ENCODE results near the gene ASMTL. TPM values are rescaled to one million over a fixed set of nuclear protein-coding genes. Genes with fewer than 3 reads are reported as not detected.

Gene ASMTL
- polyA plus RNA-seq, 1 donor (not counting 4 experiments of a cell fraction or from before 2014, with no cell fraction given): 13.8 TPM

GRCh38 chrX:1464971-1465285, 12.2 kb upstream of the ASMTL start:
- Histone ChIP-seq H3K79me2 (ENCODE audit: control insufficient read depth, insufficient read depth, low read length) (no peaks in the 10 kb centered on the region), H3K4me3 (ENCODE audit: control insufficient read depth in 2 of 3, extremely low read depth in 1 of 3, insufficient read depth in 2 of 3, low read depth in 1 of 3, low read length in 3 of 3) (no peak overlapping the region), H3K4me2 (ENCODE audit: control insufficient read depth, extremely low read depth, insufficient read depth, low read depth, low read length) (no peak overlapping the region), H4K20me1 (ENCODE audit: control insufficient read depth, extremely low read depth, insufficient read depth, low read length) (no peaks in the 10 kb centered on the region), H3K36me3 (ENCODE audit: control insufficient read depth in 2 of 2, extremely low read depth in 1 of 2, insufficient read depth in 2 of 2, low read length in 2 of 2) (no peaks in the 10 kb centered on the region), H3K9me3 (ENCODE audit: control insufficient read depth, low read depth, low read length) (no peaks in the 10 kb centered on the region), H2AFZ (ENCODE audit: control insufficient read depth, low read length) (no peak overlapping the region), H3K4me1 (ENCODE audit: control insufficient read depth, extremely low read depth, insufficient read depth, low read length) (no peaks in the 10 kb centered on the region), H3K9ac (ENCODE audit: control insufficient read depth, extremely low read depth, insufficient read depth, low read length) (no peak overlapping the region), H3K27ac (ENCODE audit: control insufficient read depth, insufficient read depth, low read length) (no peak overlapping the region), H3K9me1 (ENCODE audit: control insufficient read depth, extremely low read depth, insufficient read depth, low read length) (no peaks in the 10 kb centered on the region), H3K27me3 (ENCODE audit: control insufficient read depth, extremely low read depth, insufficient read depth, low read length) (peaks cover 24% of the 10 kb centered on the region)
- FAIRE-seq: no peak
- no peak for DNase-seq (ENCODE audit: low read depth, low spot score)
- dilution Hi-C loops (cut with MboI; ENCODE audit: extremely low pct_ligation_motif_present, low sequenced_read_pairs): no loop called here
- TF ChIP-seq, protein P1, sequence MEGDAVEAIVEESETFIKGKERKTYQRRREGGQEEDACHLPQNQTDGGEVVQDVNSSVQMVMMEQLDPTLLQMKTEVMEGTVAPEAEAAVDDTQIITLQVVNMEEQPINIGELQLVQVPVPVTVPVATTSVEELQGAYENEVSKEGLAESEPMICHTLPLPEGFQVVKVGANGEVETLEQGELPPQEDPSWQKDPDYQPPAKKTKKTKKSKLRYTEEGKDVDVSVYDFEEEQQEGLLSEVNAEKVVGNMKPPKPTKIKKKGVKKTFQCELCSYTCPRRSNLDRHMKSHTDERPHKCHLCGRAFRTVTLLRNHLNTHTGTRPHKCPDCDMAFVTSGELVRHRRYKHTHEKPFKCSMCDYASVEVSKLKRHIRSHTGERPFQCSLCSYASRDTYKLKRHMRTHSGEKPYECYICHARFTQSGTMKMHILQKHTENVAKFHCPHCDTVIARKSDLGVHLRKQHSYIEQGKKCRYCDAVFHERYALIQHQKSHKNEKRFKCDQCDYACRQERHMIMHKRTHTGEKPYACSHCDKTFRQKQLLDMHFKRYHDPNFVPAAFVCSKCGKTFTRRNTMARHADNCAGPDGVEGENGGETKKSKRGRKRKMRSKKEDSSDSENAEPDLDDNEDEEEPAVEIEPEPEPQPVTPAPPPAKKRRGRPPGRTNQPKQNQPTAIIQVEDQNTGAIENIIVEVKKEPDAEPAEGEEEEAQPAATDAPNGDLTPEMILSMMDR (optimal IDR thresholded peaks at IDR 0.05 in 1 of 3, IDR thresholded peaks at IDR 0.05 in 1 of 3, conservative IDR thresholded peaks at IDR 0.05 in 1 of 3; ENCODE audit: extremely low read depth in 1 of 3, insufficient read depth in 2 of 3, low read length in 3 of 3): no peak
- TF ChIP-seq EZH2 (IDR thresholded peaks at IDR 0.05; ENCODE audit: low read length): no peak

DNA sequence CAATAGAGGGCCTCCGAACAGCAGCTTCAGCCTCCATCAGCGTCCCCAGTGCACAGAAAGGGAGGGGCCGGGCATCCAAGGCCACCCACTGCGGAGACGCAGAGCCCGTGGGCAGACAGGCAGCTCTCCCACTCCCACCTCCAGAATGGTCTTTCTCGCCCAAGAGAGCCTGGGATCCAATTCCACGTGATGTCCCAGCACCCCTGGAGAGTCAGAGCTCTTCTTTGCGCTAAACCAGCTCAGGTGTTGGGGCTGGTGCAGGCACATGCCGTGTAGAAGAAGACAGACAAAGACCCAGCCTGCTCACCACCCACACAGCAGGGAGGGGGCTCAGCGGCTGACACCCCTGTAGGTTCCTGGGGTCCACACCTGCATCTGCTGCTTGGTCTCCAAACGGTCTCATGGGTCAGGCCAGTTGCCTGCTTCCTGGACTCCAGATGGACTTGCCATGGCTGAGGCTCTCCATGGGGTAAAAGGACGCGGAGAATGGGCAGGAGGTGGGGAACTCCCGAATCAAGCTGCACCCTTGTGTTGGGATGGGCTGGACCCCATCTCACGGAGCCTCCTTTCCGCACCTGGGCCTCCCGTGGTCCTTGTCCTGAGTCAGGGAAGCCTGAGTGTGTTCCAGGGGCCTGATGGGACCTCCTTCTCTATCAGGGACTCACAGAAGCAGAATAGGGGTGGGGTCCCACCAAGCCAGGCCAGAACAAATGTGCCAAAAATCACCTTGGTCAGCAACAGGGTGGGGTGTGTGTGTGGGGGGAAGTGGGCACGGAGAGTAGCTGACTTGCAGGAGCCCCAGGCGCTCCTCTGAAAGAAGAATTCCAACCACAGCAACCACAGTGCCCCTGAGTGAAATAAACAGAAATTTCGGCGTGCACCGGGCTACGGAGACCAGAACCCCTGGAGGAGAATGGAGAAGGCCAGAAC, 11.6 kb upstream of the ASMTL start:
- no peak overlapping the region for H3K4me3 ChIP-seq (ENCODE audit: control insufficient read depth in 2 of 3, extremely low read depth in 1 of 3, insufficient read depth in 2 of 3, low read depth in 1 of 3, low read length in 3 of 3)
- no peaks in the 10 kb centered on the region for H4K20me1 ChIP-seq (ENCODE audit: control insufficient read depth, extremely low read depth, insufficient read depth, low read length)
- H3K4me1 ChIP-seq (ENCODE audit: control insufficient read depth, extremely low read depth, insufficient read depth, low read length): no peaks in the 10 kb centered on the region
- H2AFZ ChIP-seq (ENCODE audit: control insufficient read depth, low read length): no peak overlapping the region
- no peak for FAIRE-seq
- H3K9me1 ChIP-seq (ENCODE audit: control insufficient read depth, extremely low read depth, insufficient read depth, low read length): no peaks in the 10 kb centered on the region
- H3K27ac ChIP-seq (ENCODE audit: control insufficient read depth, insufficient read depth, low read length): no peak overlapping the region
- peaks cover 24% of the 10 kb centered on the region for H3K27me3 ChIP-seq (ENCODE audit: control insufficient read depth, extremely low read depth, insufficient read depth, low read length)
- TF ChIP-seq, protein P1 (optimal IDR thresholded peaks at IDR 0.05 in 1 of 3, IDR thresholded peaks at IDR 0.05 in 1 of 3, conservative IDR thresholded peaks at IDR 0.05 in 1 of 3; ENCODE audit: extremely low read depth in 1 of 3, insufficient read depth in 2 of 3, low read length in 3 of 3): no peak
- no peak for TF ChIP-seq EZH2 (IDR thresholded peaks at IDR 0.05; ENCODE audit: low read length)
- no peak for DNase-seq (ENCODE audit: low read depth, low spot score)
- H3K9ac ChIP-seq (ENCODE audit: control insufficient read depth, extremely low read depth, insufficient read depth, low read length): no peak overlapping the region
- no peak overlapping the region for H3K4me2 ChIP-seq (ENCODE audit: control insufficient read depth, extremely low read depth, insufficient read depth, low read depth, low read length)
- dilution Hi-C loops (cut with MboI; ENCODE audit: extremely low pct_ligation_motif_present, low sequenced_read_pairs): no loop called here
- H3K9me3 ChIP-seq (ENCODE audit: control insufficient read depth, low read depth, low read length): no peaks in the 10 kb centered on the region
- no peaks in the 10 kb centered on the region for H3K79me2 ChIP-seq (ENCODE audit: control insufficient read depth, insufficient read depth, low read length)
- no peaks in the 10 kb centered on the region for H3K36me3 ChIP-seq (ENCODE audit: control insufficient read depth in 2 of 2, extremely low read depth in 1 of 2, insufficient read depth in 2 of 2, low read length in 2 of 2)
